GM12878 (cell line): ENCODE measurements around the gene MYCBP2. TPM values are rescaled to one million over a fixed set of nuclear protein-coding genes. Genes with fewer than 3 reads are reported as not detected.

Experiments
- ATAC-seq: fragments of 200-7000 bp; cut with Tn5 transposase; 3 replicates; pipeline ENCODE4 v1.9.1; 2020; ENCODE audit warnings: mild to moderate bottlenecking, moderate library complexity
- BruUV-seq: library from RNA; stranded (reverse); fragments of 400-500 nt; replicated peaks from 2 replicates; lab custom pipeline; 2021; lab: Mats Ljungman, UMichigan
- CTCF ChIA-PET: fragments of 300-600 bp; sonication (Branson Sonifier 250); formaldehyde crosslinking; extraction: SDS; loops from one replicate; lab custom pipeline; 2021; ENCODE audit warnings: inconsistent platforms; lab: Yijun Ruan, JAX
- POLR2A ChIA-PET: fragments of 350-600 bp; formaldehyde crosslinking; extraction: SDS; loops from one replicate; lab custom pipeline; 2021; ENCODE audit warnings: inconsistent platforms; lab: Charles Lee
- RAD21 ChIA-PET: fragments of 300-600 bp; sonication (Branson Sonifier 250); formaldehyde crosslinking; loops from one replicate; lab custom pipeline; 2023; ENCODE audit warnings: antibody characterized with exemption; ENCODE audit not compliant: unreplicated experiment; lab: Charles Lee
- SMC1A ChIA-PET: fragments of 300-600 bp; sonication (Branson Sonifier 250); formaldehyde crosslinking; loops from one replicate; lab custom pipeline; 2023; ENCODE audit not compliant: unreplicated experiment, uncharacterized antibody; lab: Charles Lee
- DNase-seq: peaks from one replicate; pipeline ENCODE4 v3.0.0-alpha.2; 2011; ENCODE audit warnings: low read depth, low spot score
- FAIRE-seq: peaks from 3 replicates; lab custom pipeline; 2011; peaks lifted over from hg19 to GRCh38; lab: Jason Lieb, UNC
- H2AFZ ChIP-seq: 2 replicates; pipeline ENCODE4 v1.6.0; 2011; ENCODE audit warnings: low read depth, low read length, control low read depth; ENCODE audit not compliant: control insufficient read depth
- H3K27ac ChIP-seq: 2 replicates; pipeline ENCODE4 v1.5.1; 2011; ENCODE audit warnings: control low read depth; ENCODE audit not compliant: control insufficient read depth, insufficient read depth
- H3K27me3 ChIP-seq, 2 experiments: replicated peaks in 1 of 2; 2 replicates each; pipeline versions ENCODE4 v1.6.0 to v1.6.1; 2011; ENCODE audit warnings: low read length in 1 of 2; ENCODE audit not compliant: control insufficient read depth in 2 of 2, insufficient read depth in 2 of 2
- H3K36me3 ChIP-seq, 2 experiments: 2 replicates each; pipeline ENCODE4 v1.5.1; 2011; ENCODE audit warnings: low read length in 1 of 2; ENCODE audit not compliant: control insufficient read depth in 2 of 2, insufficient read depth in 2 of 2
- H3K4me1 ChIP-seq: 2 replicates; pipeline ENCODE4 v1.6.1; 2011; ENCODE audit warnings: mild to moderate bottlenecking, low read length, moderate library complexity, mixed read lengths; ENCODE audit not compliant: control insufficient read depth, insufficient read depth
- H3K4me2 ChIP-seq: 2 replicates; pipeline ENCODE4 v1.6.0; 2011; ENCODE audit warnings: control low read depth; ENCODE audit not compliant: control insufficient read depth, insufficient read depth
- H3K4me3 ChIP-seq: fragments of 200-600 bp; sonication (generic); 2 replicates; pipeline ENCODE4 v1.5.1; 2016
- H3K79me2 ChIP-seq: 2 replicates; pipeline ENCODE4 v1.6.0; 2011; ENCODE audit warnings: low read length; ENCODE audit not compliant: control insufficient read depth, insufficient read depth
- H3K9ac ChIP-seq: 2 replicates; pipeline ENCODE4 v1.8.0; 2011; ENCODE audit warnings: low read length, control low read depth, mixed read lengths; ENCODE audit not compliant: control insufficient read depth, insufficient read depth
- H3K9me3 ChIP-seq: replicated peaks from 3 replicates; pipeline ENCODE4 v1.5.1; 2011; ENCODE audit warnings: mild to moderate bottlenecking, low read length; ENCODE audit not compliant: control insufficient read depth, insufficient read depth
- H4K20me1 ChIP-seq: 2 replicates; pipeline ENCODE4 v1.6.0; 2011; ENCODE audit not compliant: control insufficient read depth, insufficient read depth
- RAD21 ChIP-seq: IDR thresholded peaks from 2 replicates; pipeline ENCODE4 v1.6.1; 2011; ENCODE audit warnings: mild to moderate bottlenecking, low read depth, low read length, moderate library complexity; ENCODE audit not compliant: insufficient read depth
- SPI1 ChIP-seq: IDR thresholded peaks from 2 replicates; pipeline ENCODE4 v1.6.1; 2011; ENCODE audit warnings: low read depth, mild to moderate bottlenecking, low read length, moderate library complexity, borderline replicate concordance; ENCODE audit not compliant: insufficient read depth
- SREBF2 ChIP-seq: IDR thresholded peaks from 2 replicates; pipeline ENCODE4 v1.6.1; 2012; ENCODE audit warnings: mild to moderate bottlenecking, low read length
- ZNF384 ChIP-seq: IDR thresholded peaks from 2 replicates; pipeline ENCODE4 v1.6.1; 2012; ENCODE audit warnings: low read depth, mild to moderate bottlenecking, low read length, improper control_type of control experiment, borderline replicate concordance
- WGBS: methylation state at CpG from one replicate; pipeline ENCODE4 v1.1.6; 2016; ENCODE audit warnings: low lambda C conversion rate; ENCODE audit not compliant: insufficient replicate concordance, insufficient coverage; ENCODE audit errors: missing lambda C conversion rate; 5-methylcytosine and 5-hydroxymethylcytosine counted together
- in situ Hi-C: fragments of 300-500 bp; cut with MboI; formaldehyde crosslinking; loops from 9 replicates; pipeline ENCODE4 v1.14.3; 2018; ENCODE audit warnings: mixed read lengths
- intact Hi-C: fragments of 100-400 bp; cut with micrococcal nuclease; formaldehyde crosslinking; loops from one replicate; pipeline ENCODE4 v1.14.2; 2022; ENCODE audit not compliant: unreplicated experiment
- polyA plus RNA-seq, 11 experiments: library from polyadenylated mRNA; depleted of rRNA in 4 of 11; unstranded in 6 of 11; stranded (reverse) in 5 of 11; fragments of >200 nt; fragmentation: Nextera tagmentation in 4 of 11; fragmentation: Illumina TruSeq in 1 of 11; extraction: Ambion mirVana in 4 of 11; extraction: Trizol in 1 of 11; gene quantifications; 1 replicate in 1 of 11; 2 replicates in 10 of 11; pipeline versions ENCODE4 v1.2.1 to v1.2.3, GENCODE V29; 2011 to 2016; ENCODE audit warnings: inconsistent platforms in 2 of 11, missing spikeins in 2 of 11, low read depth in 1 of 11
- total RNA-seq, 4 experiments: library from RNA; depleted of rRNA in 3 of 4; stranded (reverse); fragments of >200 nt in 3 of 4; fragmentation: Illumina TruSeq in 1 of 4; extraction: Trizol in 1 of 4; gene quantifications; 2 replicates each; pipeline versions ENCODE4 v1.2.1 to v1.2.3, GENCODE V29; 2013 to 2021

Gene MYCBP2
- total and polyA plus RNA-seq, 10 of the 15 experiments (the other 5 are each of a cell fraction or from before 2014, with no cell fraction given) = 51.9 to 152 (median 98.2) TPM

DNA sequence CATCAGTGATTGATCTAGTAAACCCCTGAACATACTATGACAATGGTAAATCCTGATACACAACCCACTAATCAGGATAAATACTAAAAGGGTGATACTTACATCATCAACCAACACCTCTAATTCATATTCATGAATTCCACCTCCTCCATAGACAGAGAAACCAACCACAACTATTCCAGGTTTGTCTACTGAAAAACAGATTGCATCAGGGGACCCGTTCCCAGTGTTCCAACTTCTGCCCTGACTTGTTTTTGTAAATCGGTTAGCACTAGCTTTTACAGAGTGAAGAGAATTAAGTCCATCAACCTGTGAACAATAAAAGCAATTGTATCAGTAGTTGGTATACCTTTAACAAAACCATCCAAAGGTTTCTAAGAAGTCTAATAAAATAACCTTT lies 149.2 kb downstream of the MYCBP2 start:
- DNase-seq = no peak
- H3K9me3 ChIP-seq = no peaks in the 10 kb centered on the region
- FAIRE-seq = no peak
- H3K4me3 ChIP-seq = no peak overlapping the region
- H3K4me2 ChIP-seq = no peak overlapping the region
- no peaks in the 10 kb centered on the region for H3K4me1 ChIP-seq
- ChIA-PET RAD21 (interaction anchor here (0.6 kb wide), 1 partner anchor 147 kb away, joined by 3 read pairs; no protein-coding TSS in a partner anchor), POLR2A (no interaction called here), SMC1A (interaction anchor here (0.6 to 1.9 kb wide), 2 partner anchors 8 to 248 kb away, joined by 3 to 7 read pairs; no protein-coding TSS in a partner anchor), CTCF (no interaction called here)
- no peaks in the 10 kb centered on the region for H4K20me1 ChIP-seq
- no peak overlapping the region for H2AFZ ChIP-seq
- no peak overlapping the region for H3K9ac ChIP-seq
- intact Hi-C loops = no loop called here
- H3K27ac ChIP-seq = no peak overlapping the region
- no peaks in the 10 kb centered on the region for H3K79me2 ChIP-seq
- in situ Hi-C loops = no loop called here
- ATAC-seq = no peak
- H3K36me3 ChIP-seq = peaks cover 5 to 35% of the 10 kb centered on the region in 2 experiments
- no peak for TF ChIP-seq ZNF384
- no peaks in the 10 kb centered on the region for H3K27me3 ChIP-seq
- 70% methylated on average over 2 of the region's 2 CpGs for WGBS
- BruUV-seq = no TSS peak

DNA sequence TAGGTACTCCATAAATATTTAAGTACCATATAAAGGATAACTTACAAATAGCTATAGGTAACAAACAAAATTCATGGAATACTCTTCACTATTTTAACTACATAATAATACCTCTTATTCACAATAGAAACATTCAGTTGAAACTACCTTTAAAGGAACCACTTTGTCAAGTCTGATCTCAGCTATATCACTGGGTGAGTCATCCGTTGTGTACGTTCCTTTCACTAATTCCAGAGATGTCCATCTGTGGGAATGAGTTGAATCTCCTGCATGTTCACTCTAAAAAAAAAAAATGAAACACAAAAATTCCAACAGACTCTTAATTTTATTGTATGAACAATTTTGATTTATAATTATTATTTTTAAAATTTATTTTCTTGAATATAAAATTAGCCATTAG lies 150.5 kb downstream of the MYCBP2 start:
- FAIRE-seq = no peak
- BruUV-seq = no TSS peak
- POLR2A ChIA-PET = interaction anchor here (0.6 to 0.7 kb wide), 7 partner anchors 20 to 146 kb away, joined by 3 to 5 read pairs (median 4); no protein-coding TSS in a partner anchor

More for the DNA sequence above, 150.5 kb downstream of the MYCBP2 start:
- ChIA-PET SMC1A (interaction anchor here (0.7 to 1.9 kb wide), 7 partner anchors 9 to 322 kb away, joined by 3 to 7 read pairs (median 4); no protein-coding TSS in a partner anchor), RAD21 (no interaction called here), CTCF (interaction anchor here (0.7 to 1.6 kb wide), 4 partner anchors 14 to 302 kb away, joined by 3 to 4 read pairs (median 4); no protein-coding TSS in a partner anchor)
- H3K79me2 ChIP-seq = no peaks in the 10 kb centered on the region
- no peaks in the 10 kb centered on the region for H4K20me1 ChIP-seq
- intact Hi-C loops (no loop called here), in situ Hi-C loops (no loop called here)
- ATAC-seq (no peak), DNase-seq (no peak)
- H3K36me3 ChIP-seq = peaks cover 8 to 41% of the 10 kb centered on the region in 2 experiments
- H3K9me3 ChIP-seq = no peaks in the 10 kb centered on the region
- no peaks in the 10 kb centered on the region for H3K4me1 ChIP-seq
- H3K27me3 ChIP-seq = no peaks in the 10 kb centered on the region
- 94% methylated on average over 2 of the region's 2 CpGs for WGBS
- H3K27ac ChIP-seq = no peak overlapping the region
- H2AFZ ChIP-seq = no peak overlapping the region
- H3K4me3 ChIP-seq = no peak overlapping the region
- no peak overlapping the region for H3K4me2 ChIP-seq
- no peak for TF ChIP-seq SREBF2
- no peak for TF ChIP-seq RAD21
- TF ChIP-seq SPI1 = no peak
- TF ChIP-seq, all 136 proteins: peak for 0
- no peak overlapping the region for H3K9ac ChIP-seq
